Inflammatory macrophage treated with lipopolysaccharide for 1 hour (primary cell): Measurements from ENCODE around the gene PLAAT1.

ENCODE experiments used
- DNase-seq, 2 donors: peaks; one replicate each; pipeline ENCODE4 v3.0.0-alpha.2; 2020 to 2022

The PLAAT1 gene

DNA sequence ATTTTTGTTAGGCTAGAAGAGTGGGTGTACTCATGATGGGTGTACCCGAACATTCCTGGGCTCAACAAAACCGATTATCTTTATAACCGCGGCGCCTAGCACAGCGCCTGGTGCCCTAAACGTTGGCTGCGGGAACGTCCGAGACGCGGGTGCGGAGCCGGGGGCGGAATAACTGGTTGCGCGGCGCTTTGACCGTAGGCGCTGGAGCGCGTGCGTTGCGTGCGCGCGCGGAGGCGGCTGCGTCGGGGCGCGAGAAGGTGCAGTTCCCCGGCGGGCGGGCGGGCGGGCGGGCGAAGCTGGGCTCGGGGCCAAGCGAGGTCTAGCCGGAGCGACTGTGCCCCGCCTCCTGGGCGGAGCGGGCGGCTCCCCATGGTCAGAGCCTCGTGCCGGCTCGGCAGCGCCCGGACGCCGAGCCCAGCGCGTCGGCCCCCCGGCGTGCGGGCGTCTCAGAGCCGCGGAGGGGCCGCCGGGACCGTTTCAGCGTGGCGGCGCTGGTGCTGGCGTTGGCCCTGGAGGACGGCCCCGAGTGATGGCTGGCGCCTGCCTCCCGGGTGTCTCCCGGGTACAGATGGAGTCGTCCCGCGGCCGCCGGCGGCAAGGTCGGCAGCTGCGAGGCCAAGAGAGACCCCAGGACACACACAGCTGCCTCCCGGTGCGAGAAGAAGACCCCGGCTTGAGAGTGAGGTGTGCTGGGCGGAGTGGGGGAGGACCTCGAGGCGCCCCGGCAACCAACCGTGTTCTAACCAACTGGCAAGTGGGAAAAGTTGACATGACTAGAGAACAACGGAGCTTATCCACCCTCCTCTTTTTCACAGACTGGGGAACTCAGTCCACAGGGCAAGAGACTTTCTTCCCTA lies at the start of gene PLAAT1:
TSS of gene PLAAT1 (plus strand) at position 373 of the 857 bp plus-strand sequence. CDS start 14,429 bp downstream, outside the sequence.
- DNase-seq = peak in 1 of 2 donors; percentile 2

GRCh38 chr3:193194371-193194770 lies 46.7 kb upstream of the PLAAT1 start:
- no peak for DNase-seq

GRCh38 chr3:193196746-193197145 lies 44.3 kb upstream of the PLAAT1 start:
- DNase-seq = no peak

GRCh38 chr3:193207290-193208273 lies 33.4 kb upstream of the PLAAT1 start:
- no peak for DNase-seq

DNA sequence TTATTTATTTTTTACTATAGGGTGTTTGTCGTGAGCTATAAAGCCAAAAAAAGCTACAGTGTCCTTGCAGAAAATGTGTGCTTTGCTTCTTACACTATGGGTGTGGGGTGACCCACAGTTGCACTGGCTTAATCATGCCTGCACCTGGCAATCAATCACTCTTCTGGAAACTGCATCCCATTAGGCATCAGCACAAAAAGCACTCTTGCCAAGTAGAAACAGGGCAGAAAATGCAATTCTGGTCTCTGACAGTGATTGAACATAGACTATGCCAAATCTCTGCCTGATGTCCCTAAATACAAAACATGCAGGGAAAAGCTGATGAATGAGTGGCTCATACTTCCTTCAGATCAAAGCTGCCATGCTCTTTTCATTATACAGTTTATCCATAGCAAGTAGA lies 30.4 kb upstream of the PLAAT1 start:
- no peak for DNase-seq

DNA sequence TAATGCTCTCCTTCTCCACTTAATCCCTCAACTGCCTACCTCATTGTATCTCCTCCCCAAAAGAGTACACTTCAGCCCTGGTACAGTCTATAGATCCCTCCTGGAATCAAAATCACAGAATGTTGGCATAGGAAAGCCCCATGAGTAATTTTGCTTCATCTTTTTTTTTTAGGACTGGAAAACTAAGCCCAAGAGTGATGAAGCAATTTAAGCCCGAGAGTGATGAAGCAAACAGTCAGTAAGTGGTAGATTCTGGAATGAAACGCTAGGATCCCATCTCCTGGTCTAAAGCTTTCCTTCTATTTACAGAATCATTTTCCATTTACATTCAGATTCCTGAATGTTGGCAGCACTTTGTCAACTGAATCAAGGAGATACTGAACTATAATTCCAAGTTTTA lies 29.8 kb upstream of the PLAAT1 start:
- DNase-seq = no peak

- no peak for DNase-seq
Observed at GRCh38 chr3:193211984-193212383, 29.0 kb upstream of the PLAAT1 start.

GRCh38 chr3:193212844-193213243 lies 28.2 kb upstream of the PLAAT1 start:
- DNase-seq = no peak

DNA sequence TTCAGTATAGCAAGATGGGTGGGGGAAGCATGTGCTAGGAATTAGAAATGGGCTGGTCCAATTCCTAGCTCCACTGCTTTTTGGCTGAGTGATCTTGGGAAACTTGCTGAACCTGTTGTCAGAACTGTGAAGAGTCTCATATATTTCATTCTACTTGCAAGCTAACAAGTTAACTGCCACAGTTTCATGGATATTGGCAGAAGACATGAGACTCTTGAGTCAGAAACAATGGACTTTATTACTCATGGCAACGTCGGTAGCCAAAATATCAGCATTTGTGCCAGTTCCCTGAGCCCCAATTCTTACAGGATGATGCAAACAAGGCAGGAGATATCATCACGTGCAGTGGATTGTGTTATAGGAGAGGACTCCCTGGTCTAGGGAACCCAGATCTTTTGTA lies 26.6 kb upstream of the PLAAT1 start:
- DNase-seq = no peak

GRCh38 chr3:193225302-193226125 lies 15.5 kb upstream of the PLAAT1 start:
- DNase-seq = no peak

DNA sequence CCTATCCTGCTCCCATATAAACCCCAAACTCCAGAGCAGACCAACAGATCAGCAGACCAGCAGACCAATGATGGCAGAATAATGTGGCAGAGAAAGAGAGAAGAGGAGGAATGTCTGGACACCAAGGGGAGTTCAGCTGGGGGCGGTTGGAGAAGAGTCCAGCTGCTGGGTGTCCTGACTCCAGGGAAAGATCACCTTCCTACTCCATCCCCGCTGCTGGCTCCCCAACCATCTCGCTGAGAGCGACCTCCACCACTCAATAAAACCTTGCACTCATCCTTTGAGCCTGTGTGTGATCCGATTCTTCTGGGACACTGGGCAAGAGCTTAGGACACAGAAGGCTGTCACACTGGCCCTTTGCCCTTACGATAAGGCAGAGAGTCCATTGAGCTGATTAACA lies 12.8 kb upstream of the PLAAT1 start:
- DNase-seq = no peak

- no peak for DNase-seq
Observed at GRCh38 chr3:193229851-193230420, 11.1 kb upstream of the PLAAT1 start.

- DNase-seq = no peak
Observed at GRCh38 chr3:193230610-193231009, 10.4 kb upstream of the PLAAT1 start.

DNA sequence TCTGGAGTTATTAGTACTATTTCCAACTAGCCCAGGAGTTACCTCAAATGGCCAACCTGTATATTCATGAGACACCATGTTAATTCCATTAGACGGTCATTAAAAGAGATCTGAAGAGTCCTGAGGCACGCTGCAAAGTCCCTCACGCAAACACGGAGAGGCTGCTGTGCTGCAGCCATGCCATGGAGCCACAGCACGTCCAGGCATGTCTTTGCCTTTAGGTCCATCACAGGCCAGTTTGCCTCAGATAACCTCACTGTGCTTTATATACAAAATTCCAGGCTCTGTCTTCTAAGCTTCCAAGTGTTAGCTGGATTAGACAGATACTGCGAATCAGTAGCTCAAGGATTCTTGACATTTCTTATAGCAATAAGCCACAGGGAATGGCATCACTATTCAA lies 9.8 kb upstream of the PLAAT1 start:
- no peak for DNase-seq

- DNase-seq = no peak
Observed at GRCh38 chr3:193236599-193236998, 4.4 kb upstream of the PLAAT1 start.

DNA sequence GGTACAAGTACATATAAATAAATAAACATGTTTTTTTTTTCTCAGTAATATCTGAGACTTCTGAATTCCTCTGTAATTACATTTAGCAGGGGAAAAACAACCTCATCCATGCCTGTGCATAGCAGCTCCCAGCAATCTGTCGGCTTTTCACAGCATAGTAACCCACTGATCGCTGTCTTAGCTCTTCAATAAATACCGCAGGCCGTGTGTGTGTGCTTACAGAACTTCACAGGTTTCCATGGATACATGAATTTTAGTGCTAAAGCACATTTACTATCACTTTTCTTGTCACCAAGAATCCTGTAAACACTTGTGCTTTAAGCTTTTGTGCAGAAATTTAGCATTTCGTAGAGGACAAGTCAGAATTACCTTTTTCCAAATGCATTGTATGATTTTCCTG lies 4.0 kb upstream of the PLAAT1 start:
- DNase-seq = no peak

DNA sequence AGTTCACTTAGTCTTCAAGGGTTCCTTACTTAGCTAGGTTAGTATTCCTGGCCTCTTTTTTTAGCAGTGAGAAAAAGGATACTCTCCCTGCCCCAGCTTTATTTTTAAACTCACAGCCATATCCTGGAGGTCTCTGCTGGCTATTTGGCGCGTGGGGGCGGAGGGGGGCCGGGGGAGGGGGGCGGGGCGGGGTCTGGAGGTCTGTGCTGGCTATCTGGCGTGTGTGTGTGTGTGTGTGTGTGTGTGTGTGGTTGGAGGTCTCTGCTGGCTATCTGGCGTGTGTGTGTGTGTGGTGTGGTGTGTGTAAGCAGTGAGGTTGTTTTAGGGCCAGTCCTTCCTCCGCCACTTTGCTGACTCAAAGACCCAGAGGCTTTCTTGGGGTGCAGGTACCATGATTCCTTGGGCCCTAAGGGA lies 579 bp upstream of the PLAAT1 start:
- DNase-seq = no peak

GRCh38 chr3:193241716-193242115 lies 694 bp downstream of the PLAAT1 start:
- DNase-seq = no peak

DNA sequence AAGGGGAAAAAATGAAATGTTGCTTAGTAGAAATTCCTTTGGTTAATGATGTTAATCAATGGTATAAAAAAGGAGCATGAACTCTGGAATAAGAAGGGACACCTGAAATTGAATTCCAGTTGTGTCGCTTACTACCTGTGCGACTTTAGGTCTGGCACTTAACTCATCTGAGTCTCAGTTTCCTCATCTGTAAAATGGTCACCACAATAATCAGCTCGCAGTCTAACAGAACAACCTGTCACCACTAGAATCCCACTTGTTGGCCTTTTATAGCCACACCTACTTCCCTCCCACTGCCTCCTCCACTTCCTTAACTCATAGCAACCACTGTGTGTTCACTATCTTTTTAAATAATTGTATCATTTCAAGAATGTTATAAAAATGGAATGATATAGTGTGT lies 2.5 kb downstream of the PLAAT1 start:
- DNase-seq = no peak

DNA sequence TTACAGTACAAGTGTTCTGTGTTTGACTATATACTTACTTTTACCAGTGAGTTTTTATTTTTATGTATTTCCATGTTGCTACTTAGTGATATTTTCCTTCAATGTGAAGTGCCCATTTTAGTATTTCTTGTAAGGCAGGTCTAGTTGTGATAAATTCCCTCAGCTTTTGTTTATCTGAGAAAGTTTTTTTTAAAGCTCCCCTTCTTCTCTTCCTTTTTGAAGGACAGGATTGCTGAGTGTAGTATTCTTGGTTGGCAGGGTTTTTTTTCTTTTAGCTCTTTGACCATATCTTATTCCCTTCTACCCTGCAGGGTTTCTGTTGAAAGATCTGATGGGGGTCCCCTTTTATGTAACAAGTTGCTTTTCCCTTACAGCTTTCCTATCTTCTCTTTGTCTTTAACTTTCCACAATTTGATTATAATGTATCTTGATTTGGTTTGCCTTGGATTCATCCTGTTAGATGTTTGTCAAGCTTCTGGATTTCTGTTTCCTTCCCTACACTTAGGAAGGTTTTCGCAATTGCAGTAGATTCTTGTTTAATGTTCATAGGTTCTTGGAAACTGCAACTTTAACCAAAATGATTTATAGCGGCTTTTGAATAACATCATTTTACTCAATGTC lies 7.9 kb downstream of the PLAAT1 start:
- no peak for DNase-seq

DNA sequence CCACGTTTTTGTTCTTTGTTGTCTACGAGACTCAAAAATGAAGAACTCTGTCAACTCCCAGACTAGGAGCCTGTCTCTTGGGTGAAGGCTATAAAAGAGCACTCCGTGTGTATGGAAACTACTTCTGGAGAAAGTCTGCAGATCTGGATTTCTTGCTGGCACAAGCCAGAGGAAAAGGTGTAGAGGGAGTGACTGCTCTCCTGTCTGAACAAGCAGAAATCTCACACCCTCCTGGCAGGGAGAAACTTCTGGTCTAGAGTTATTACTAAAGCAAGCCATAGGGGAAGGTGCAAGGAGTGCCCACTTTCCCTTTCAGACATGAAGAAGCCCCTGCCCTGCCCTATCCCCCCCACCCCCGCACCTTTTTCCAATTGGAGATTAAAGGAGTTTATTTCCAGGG lies 9.5 kb downstream of the PLAAT1 start:
- DNase-seq = no peak
